Neural progenitor cell (in vitro differentiated cells): ENCODE results near the gene ZNF581. TPM values are rescaled to one million over a fixed set of nuclear protein-coding genes. Genes with fewer than 3 reads are reported as not detected.

ENCODE experiments used
- DNase-seq: peaks from one replicate; pipeline ENCODE4 v3.0.0-alpha.2; 2016; ENCODE audit warnings: low spot score
- H2AFZ ChIP-seq: fragments of 200-600 bp; sonication (generic); replicated peaks from 2 replicates; pipeline ENCODE4 v1.6.1; 2016; ENCODE audit warnings: antibody characterized with exemption
- H3F3A ChIP-seq: fragments of 200-600 bp; sonication (generic); 2 replicates; pipeline ENCODE4 v1.6.1; 2016; ENCODE audit warnings: antibody characterized with exemption, low read depth
- H3K27ac ChIP-seq: fragments of 200-600 bp; sonication (generic); 2 replicates; pipeline ENCODE4 v1.5.1; 2016; ENCODE audit warnings: mild to moderate bottlenecking
- H3K27me3 ChIP-seq: fragments of 200-600 bp; sonication (generic); 2 replicates; pipeline ENCODE4 v1.6.1; 2016; ENCODE audit warnings: mild to moderate bottlenecking, moderate library complexity
- H3K36me3 ChIP-seq: fragments of 200-600 bp; sonication (generic); 2 replicates; pipeline ENCODE4 v1.5.1; 2016
- H3K4me1 ChIP-seq: fragments of 200-600 bp; sonication (generic); 2 replicates; pipeline ENCODE4 v1.6.1; 2016; ENCODE audit warnings: mixed run types
- H3K4me2 ChIP-seq: fragments of 200-600 bp; sonication (generic); 2 replicates; pipeline ENCODE4 v1.6.1; 2016
- H3K4me3 ChIP-seq: fragments of 200-600 bp; sonication (generic); 2 replicates; pipeline ENCODE4 v1.5.1; 2016
- H3K79me2 ChIP-seq: fragments of 200-600 bp; sonication (generic); 2 replicates; pipeline ENCODE4 v1.6.1; 2016; ENCODE audit warnings: low read depth
- H3K9ac ChIP-seq: fragments of 200-600 bp; sonication (generic); 2 replicates; pipeline ENCODE4 v1.6.1; 2016
- H3K9me3 ChIP-seq: fragments of 200-600 bp; sonication (generic); 2 replicates; pipeline ENCODE4 v1.5.1; 2016; ENCODE audit warnings: low read depth
- H4K20me1 ChIP-seq: fragments of 200-600 bp; sonication (generic); 2 replicates; pipeline ENCODE4 v1.6.1; 2016; ENCODE audit warnings: low read depth
- H3K27ac Mint-ChIP-seq: 3 replicates; pipeline ENCODE4 v1.8.0; 2021; ENCODE audit warnings: mixed read lengths
- H3K27me3 Mint-ChIP-seq: 2 replicates; pipeline ENCODE4 v1.8.0; 2022; ENCODE audit warnings: low read depth, mild to moderate bottlenecking, inconsistent platforms, moderate library complexity, mixed read lengths; ENCODE audit not compliant: insufficient read depth
- H3K36me3 Mint-ChIP-seq: 3 replicates; pipeline ENCODE4 v1.8.0; 2021; ENCODE audit warnings: mixed read lengths
- H3K4me1 Mint-ChIP-seq: 3 replicates; pipeline ENCODE4 v1.8.0; 2021; ENCODE audit warnings: mixed read lengths
- H3K4me3 Mint-ChIP-seq: 3 replicates; pipeline ENCODE4 v1.8.0; 2021; ENCODE audit warnings: mild to moderate bottlenecking, moderate library complexity, mixed read lengths
- H3K9me3 Mint-ChIP-seq: 3 replicates; pipeline ENCODE4 v1.8.0; 2020; ENCODE audit warnings: mixed read lengths
- EZH2 ChIP-seq: fragments of 200-600 bp; sonication (generic); IDR thresholded peaks from 2 replicates; pipeline ENCODE4 v1.6.1; 2017; ENCODE audit warnings: antibody characterized with exemption, mild to moderate bottlenecking, moderate library complexity
- EZH2phosphoT487 ChIP-seq: fragments of 200-600 bp; sonication (generic); IDR thresholded peaks from 2 replicates; pipeline ENCODE4 v1.6.1; 2017; ENCODE audit warnings: antibody characterized with exemption
- total RNA-seq: library from RNA; depleted of rRNA; stranded (reverse); fragments of >200 nt; gene quantifications from 2 replicates; pipeline ENCODE4 v1.2.3, GENCODE V29; 2015; ENCODE audit warnings: low replicate concordance
- TF ChIP-seq, protein P1 (sequence below): fragments of 200-600 bp; sonication (generic); IDR thresholded peaks from 2 replicates; pipeline ENCODE4 v1.5.1; 2017; ENCODE audit warnings: antibody characterized with exemption, mild to moderate bottlenecking

ZNF581 gene
- total RNA-seq, 1 donor from 2014 or later, result 12.2 TPM

DNA sequence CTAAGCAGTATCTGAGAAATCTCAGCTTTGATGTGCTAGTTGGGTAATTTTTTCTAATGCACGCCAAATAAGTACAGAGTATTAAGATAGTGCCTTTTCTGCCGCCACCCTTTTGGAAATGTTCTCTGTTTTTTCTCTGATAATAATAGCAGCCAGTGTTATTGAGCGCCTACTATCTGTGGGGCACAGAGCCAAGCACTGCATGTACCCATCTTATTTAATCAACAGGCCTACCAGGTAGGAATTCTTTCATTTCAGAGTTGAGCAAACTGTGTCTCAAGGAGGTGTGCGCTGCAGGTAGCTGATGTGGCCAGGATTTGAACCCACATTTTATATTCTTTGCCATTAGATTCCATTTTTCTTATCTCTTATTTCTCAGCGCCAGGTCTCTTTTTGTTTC is 32.9 kb downstream of the ZNF581 start:
- H3K9me3 Mint-ChIP-seq, result no peaks in the 10 kb centered on the region
- Histone ChIP-seq H3K9ac (peak overlapping the region; percentile 84), H4K20me1 (peaks cover 51% of the 10 kb centered on the region), H3K9me3 (no peaks in the 10 kb centered on the region), H3K27ac (no peak overlapping the region), H3K79me2 (peaks cover 71% of the 10 kb centered on the region), H3K4me3 (peak overlapping the region; percentile 70), H2AFZ (no peak overlapping the region), H3K4me1 (peaks cover 19% of the 10 kb centered on the region), H3K4me2 (peak overlapping the region; percentile 83), H3F3A (peaks cover 29% of the 10 kb centered on the region), H3K36me3 (no peaks in the 10 kb centered on the region), H3K27me3 (no peaks in the 10 kb centered on the region)
- no peak overlapping the region for H3K27ac Mint-ChIP-seq
- peaks cover 30% of the 10 kb centered on the region for H3K4me1 Mint-ChIP-seq
- TF ChIP-seq EZH2phosphoT487, result no peak
- TF ChIP-seq, protein P1, sequence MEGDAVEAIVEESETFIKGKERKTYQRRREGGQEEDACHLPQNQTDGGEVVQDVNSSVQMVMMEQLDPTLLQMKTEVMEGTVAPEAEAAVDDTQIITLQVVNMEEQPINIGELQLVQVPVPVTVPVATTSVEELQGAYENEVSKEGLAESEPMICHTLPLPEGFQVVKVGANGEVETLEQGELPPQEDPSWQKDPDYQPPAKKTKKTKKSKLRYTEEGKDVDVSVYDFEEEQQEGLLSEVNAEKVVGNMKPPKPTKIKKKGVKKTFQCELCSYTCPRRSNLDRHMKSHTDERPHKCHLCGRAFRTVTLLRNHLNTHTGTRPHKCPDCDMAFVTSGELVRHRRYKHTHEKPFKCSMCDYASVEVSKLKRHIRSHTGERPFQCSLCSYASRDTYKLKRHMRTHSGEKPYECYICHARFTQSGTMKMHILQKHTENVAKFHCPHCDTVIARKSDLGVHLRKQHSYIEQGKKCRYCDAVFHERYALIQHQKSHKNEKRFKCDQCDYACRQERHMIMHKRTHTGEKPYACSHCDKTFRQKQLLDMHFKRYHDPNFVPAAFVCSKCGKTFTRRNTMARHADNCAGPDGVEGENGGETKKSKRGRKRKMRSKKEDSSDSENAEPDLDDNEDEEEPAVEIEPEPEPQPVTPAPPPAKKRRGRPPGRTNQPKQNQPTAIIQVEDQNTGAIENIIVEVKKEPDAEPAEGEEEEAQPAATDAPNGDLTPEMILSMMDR, result no peak
- TF ChIP-seq EZH2, result no peak
- H3K36me3 Mint-ChIP-seq, result peaks cover 14% of the 10 kb centered on the region
- H3K4me3 Mint-ChIP-seq, result peak overlapping the region; percentile 98
- DNase-seq, result no peak
- H3K27me3 Mint-ChIP-seq, result peaks cover 6% of the 10 kb centered on the region

DNA sequence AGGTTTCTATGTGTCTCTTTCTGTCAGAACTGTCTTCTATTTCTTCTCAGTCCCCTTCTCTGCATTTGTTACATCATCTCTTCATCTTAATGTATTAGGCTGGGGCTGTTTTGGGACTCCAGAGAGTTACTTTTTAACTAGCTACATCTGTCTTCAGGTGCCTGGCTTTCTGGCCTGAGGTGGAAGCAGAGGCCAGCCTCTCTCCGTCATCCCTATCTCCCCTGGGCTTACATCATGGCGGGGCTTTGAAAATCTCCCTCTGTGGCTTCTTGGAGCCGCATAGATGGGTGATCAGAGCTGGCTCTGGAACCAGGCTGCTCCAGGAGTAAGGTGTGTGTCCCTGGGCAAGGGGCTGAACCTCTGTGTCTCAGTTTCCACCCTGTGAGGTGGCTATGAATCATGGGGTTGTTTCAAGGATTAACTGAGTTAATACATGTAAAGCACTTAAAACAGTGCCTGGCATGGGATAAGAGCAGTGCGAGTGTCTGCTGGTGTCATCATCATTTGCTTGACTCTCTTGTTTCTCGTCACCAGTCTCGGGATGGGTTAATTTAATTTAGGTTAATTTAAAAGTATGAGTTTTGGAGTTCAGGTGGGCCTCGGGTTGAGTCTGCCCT is 33.5 kb downstream of the ZNF581 start:
- Histone ChIP-seq H3F3A (peaks cover 27% of the 10 kb centered on the region), H3K27me3 (no peaks in the 10 kb centered on the region), H3K4me3 (no peak overlapping the region)

DNA sequence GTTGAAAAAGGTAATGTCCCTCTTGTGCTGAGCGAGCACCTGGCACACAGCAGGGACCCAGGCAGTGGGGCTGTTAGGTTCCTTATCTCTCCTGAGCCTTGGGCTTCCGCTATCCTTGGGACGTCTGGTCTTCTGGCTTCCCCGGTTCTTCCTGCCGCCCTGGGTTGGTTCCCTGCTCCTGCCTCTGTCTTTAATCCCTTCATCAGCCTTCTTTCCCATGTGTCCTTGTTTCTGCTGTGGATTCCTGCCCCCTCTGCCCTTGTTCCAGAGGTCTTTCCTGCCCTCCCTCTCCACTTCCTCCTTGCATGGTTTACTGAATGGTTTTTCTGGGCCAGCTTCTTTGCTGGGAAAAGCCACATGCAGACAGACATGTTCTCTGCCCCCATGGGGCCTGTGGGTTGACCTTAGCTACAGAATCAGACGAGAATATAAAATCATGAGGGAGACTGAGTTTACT is 34.2 kb downstream of the ZNF581 start:
- Histone ChIP-seq H3K4me2 (no peak overlapping the region), H2AFZ (no peak overlapping the region), H3K4me3 (no peak overlapping the region), H3K79me2 (peaks cover 59% of the 10 kb centered on the region), H3K9me3 (no peaks in the 10 kb centered on the region), H3F3A (peaks cover 21% of the 10 kb centered on the region), H3K27me3 (no peaks in the 10 kb centered on the region), H3K4me1 (peaks cover 19% of the 10 kb centered on the region), H3K9ac (no peak overlapping the region), H4K20me1 (peaks cover 39% of the 10 kb centered on the region), H3K27ac (no peak overlapping the region), H3K36me3 (no peaks in the 10 kb centered on the region)
- Mint-ChIP-seq H3K27ac (no peak overlapping the region), H3K4me1 (peaks cover 24% of the 10 kb centered on the region), H3K4me3 (peak overlapping the region; percentile 13), H3K36me3 (peaks cover 13% of the 10 kb centered on the region), H3K9me3 (no peaks in the 10 kb centered on the region), H3K27me3 (peaks cover 6% of the 10 kb centered on the region)
- DNase-seq, result no peak
- TF ChIP-seq EZH2phosphoT487 (no peak), EZH2 (no peak)
- TF ChIP-seq, protein P1, result no peak

More for the DNA sequence above, 33.5 kb downstream of the ZNF581 start:
- Mint-ChIP-seq H3K9me3 (no peaks in the 10 kb centered on the region), H3K4me1 (peaks cover 27% of the 10 kb centered on the region), H3K27ac (no peak overlapping the region), H3K4me3 (peak overlapping the region; percentile 98), H3K27me3 (peaks cover 6% of the 10 kb centered on the region), H3K36me3 (peaks cover 14% of the 10 kb centered on the region)
- no peak for TF ChIP-seq EZH2
- TF ChIP-seq, protein P1, result no peak
- TF ChIP-seq EZH2phosphoT487, result no peak
- no peak for DNase-seq
- no peaks in the 10 kb centered on the region for H3K36me3 ChIP-seq
- H3K4me2 ChIP-seq, result no peak overlapping the region
- no peak overlapping the region for H3K27ac ChIP-seq
- no peak overlapping the region for H3K9ac ChIP-seq
- no peaks in the 10 kb centered on the region for H3K9me3 ChIP-seq
- peaks cover 19% of the 10 kb centered on the region for H3K4me1 ChIP-seq
- H4K20me1 ChIP-seq, result peaks cover 45% of the 10 kb centered on the region
- H2AFZ ChIP-seq, result no peak overlapping the region
- peaks cover 64% of the 10 kb centered on the region for H3K79me2 ChIP-seq
